GM04504 (cell line): ENCODE data around the gene LOC128125822.
"Not testable (repeated sequence)": the region's sequence is repeated elsewhere in the genome, so short reads cannot be mapped to it uniquely, and the experiment has no call there.

Experiments
- DNase-seq: peaks from one replicate; pipeline ENCODE4 v3.0.0-alpha.2; 2012; ENCODE audit warnings: low read depth

The LOC128125822 gene

GRCh38 chr6:63582579-63583231, 10.4 kb downstream of the LOC128125822 start:
- no peak for DNase-seq

GRCh38 chr6:63584125-63584514, 11.8 kb downstream of the LOC128125822 start:
- DNase-seq = no peak

GRCh38 chr6:63584566-63584965, 12.3 kb downstream of the LOC128125822 start:
- DNase-seq = no peak

- DNase-seq = not testable (repeated sequence)
Measured at GRCh38 chr6:63585652-63586051, 13.4 kb downstream of the LOC128125822 start.

- no peak for DNase-seq
Measured at GRCh38 chr6:63589952-63590411, 17.7 kb downstream of the LOC128125822 start.

GRCh38 chr6:63592886-63593285, 20.6 kb downstream of the LOC128125822 start:
- no peak for DNase-seq

GRCh38 chr6:63597141-63598048, 25.1 kb downstream of the LOC128125822 start:
- no peak for DNase-seq

GRCh38 chr6:63598049-63599036, 26.1 kb downstream of the LOC128125822 start:
- DNase-seq = peak; percentile 26

- no peak for DNase-seq
Measured at GRCh38 chr6:63599243-63599642, 27.0 kb downstream of the LOC128125822 start.

- no peak for DNase-seq
Measured at GRCh38 chr6:63600136-63600535, 27.9 kb downstream of the LOC128125822 start.

GRCh38 chr6:63609231-63609630, 37.0 kb downstream of the LOC128125822 start:
- DNase-seq = no peak

GRCh38 chr6:63610944-63611343, 38.7 kb downstream of the LOC128125822 start:
- DNase-seq = no peak

GRCh38 chr6:63611560-63611959, 39.3 kb downstream of the LOC128125822 start:
- no peak for DNase-seq

- DNase-seq = no peak
Measured at GRCh38 chr6:63615590-63615989, 43.3 kb downstream of the LOC128125822 start.
